Left renal cortex interstitium (tissue), 4 donors: ENCODE data around the gene HTRA2. TPM values are rescaled to one million over a fixed set of nuclear protein-coding genes. Genes with fewer than 3 reads are reported as not detected.

Experiments used
- DNase-seq, 4 donors: peaks; one replicate each; pipeline ENCODE4 v3.0.0-alpha.2; 2013; ENCODE audit warnings: low read depth in 4 of 4, low spot score in 2 of 4, missing footprints in 1 of 4
- polyA plus RNA-seq, 4 donors: library from polyadenylated mRNA; unstranded; fragments of 120-200 nt; gene quantifications; one replicate each; pipeline ENCODE4 v1.2.1, GENCODE V29; 2013; ENCODE audit not compliant: insufficient read length in 4 of 4

HTRA2 gene
- polyA plus RNA-seq, 4 donors: 33.6 to 36.9 (median 35.0) TPM

DNA sequence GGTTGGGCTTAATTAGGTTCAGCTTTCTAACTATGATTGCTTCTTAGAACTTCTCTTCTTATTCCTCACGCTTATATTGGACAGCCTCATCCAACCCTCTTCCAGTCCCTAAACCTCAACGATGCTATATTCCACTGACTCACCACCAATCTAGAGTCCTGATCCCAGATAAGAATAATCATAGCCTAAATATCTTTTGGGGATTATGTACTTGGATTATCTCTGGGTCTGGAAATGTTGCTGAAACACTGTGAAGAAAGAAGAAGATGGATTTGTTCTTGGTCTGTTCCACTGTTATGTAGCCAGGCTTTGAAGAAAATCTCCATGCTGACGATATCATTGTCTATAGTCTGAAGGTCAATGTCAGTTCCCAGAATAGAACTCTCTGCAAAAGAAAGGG is 51.7 kb downstream of the HTRA2 start:
- no peak for DNase-seq

DNA sequence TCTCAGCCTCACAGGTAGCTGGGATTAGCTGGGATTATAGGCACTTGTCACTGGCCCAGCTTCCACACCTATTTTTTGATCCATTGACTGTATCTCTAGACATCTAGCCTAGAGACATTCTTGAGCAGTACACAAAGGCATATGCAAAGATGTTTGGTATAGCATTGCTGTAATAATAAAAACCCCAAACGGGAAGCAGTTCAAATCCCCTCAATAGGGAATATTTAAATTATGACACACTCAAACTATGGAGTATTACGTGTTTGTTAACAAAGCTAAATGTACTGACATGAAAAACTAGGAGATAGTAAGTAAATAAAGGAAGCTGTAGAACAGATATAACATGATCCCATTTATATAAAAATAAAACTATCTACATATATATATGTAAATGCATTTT is 52.5 kb downstream of the HTRA2 start:
- DNase-seq: no peak

Other genes starting within 250 kb of the HTRA2 start
- 1 to 10 TPM; 1.8 to 4.6 (median 3.1) TPM for gene SLC4A5, start 186.5 kb upstream of the HTRA2 start, polyA plus RNA-seq
- gene DCTN1, start 149.6 kb upstream of the HTRA2 start, polyA plus RNA-seq: 100 to 1,000 TPM; 134 to 178 (median 153) TPM
- gene C2orf81, start 108.3 kb upstream of the HTRA2 start, polyA plus RNA-seq: 1 to 10 TPM; 5.6 to 8.7 (median 8.2) TPM
- 10 to 100 TPM; 38.4 to 46.7 (median 40.8) TPM for gene WDR54, start 108.2 kb upstream of the HTRA2 start, polyA plus RNA-seq
- gene RTKN, start 88.0 kb upstream of the HTRA2 start, polyA plus RNA-seq: 10 to 100 TPM; 53.7 to 94.5 (median 76.7) TPM
- gene INO80B, start 74.8 kb upstream of the HTRA2 start, polyA plus RNA-seq: 10 to 100 TPM; 25.2 to 40.9 (median 25.9) TPM
- gene WBP1, start 71.5 kb upstream of the HTRA2 start, polyA plus RNA-seq: 100 to 1,000 TPM in 3 of 4 donors, 10 to 100 TPM in 1; 99.5 to 129 (median 123) TPM
- gene MOGS, start 64.6 kb upstream of the HTRA2 start, polyA plus RNA-seq: 10 to 100 TPM; 47.2 to 60.8 (median 52.2) TPM
- 10 to 100 TPM; 40.6 to 86.2 (median 54.7) TPM for gene MRPL53, start 57.3 kb upstream of the HTRA2 start, polyA plus RNA-seq
- gene CCDC142, start 46.9 kb upstream of the HTRA2 start, polyA plus RNA-seq: 10 to 100 TPM in 3 of 4 donors, 1 to 10 TPM in 1; 8.5 to 19.7 (median 13.4) TPM
- gene TTC31, start 46.9 kb upstream of the HTRA2 start, polyA plus RNA-seq: 10 to 100 TPM; 24.1 to 43.7 (median 33.2) TPM
- 1 to 10 TPM; 2.2 to 7.0 (median 3.2) TPM for gene LBX2, start 30.3 kb upstream of the HTRA2 start, polyA plus RNA-seq
- 10 to 100 TPM; 26.4 to 33.3 (median 28.9) TPM for gene PCGF1, start 22.2 kb upstream of the HTRA2 start, polyA plus RNA-seq
- under 1 TPM in 2 of 4 donors, not detected in 2; 0.13 to 0.14 TPM for gene TLX2, start 15.5 kb upstream of the HTRA2 start, polyA plus RNA-seq
- gene DQX1, start 3.7 kb upstream of the HTRA2 start, polyA plus RNA-seq: under 1 TPM; 0.32 to 0.63 (median 0.41) TPM
- gene AUP1, start 227 bp upstream of the HTRA2 start, polyA plus RNA-seq: 100 to 1,000 TPM in 3 of 4 donors, 10 to 100 TPM in 1; 88.8 to 136 (median 106) TPM
- 10 to 100 TPM in 3 of 4 donors, 1 to 10 TPM in 1; 9.7 to 12.4 (median 10.7) TPM for gene LOXL3, start 24.0 kb downstream of the HTRA2 start, polyA plus RNA-seq
- gene DOK1, start 24.8 kb downstream of the HTRA2 start, polyA plus RNA-seq: 10 to 100 TPM in 2 of 4 donors, 1 to 10 TPM in 2; 8.3 to 11.1 (median 10.2) TPM
- gene M1AP, start 118.4 kb downstream of the HTRA2 start, polyA plus RNA-seq: 1 to 10 TPM in 2 of 4 donors, under 1 TPM in 2; 0.43 to 1.5 (median 0.98) TPM
- 1 to 10 TPM; 6.6 to 8.5 (median 7.6) TPM for gene SEMA4F, start 124.3 kb downstream of the HTRA2 start, polyA plus RNA-seq